K562 (cell line): ENCODE data around the gene PRDM10. TPM values are rescaled to one million over a fixed set of nuclear protein-coding genes. Genes with fewer than 3 reads are reported as not detected.

Experiments
- ATAC-seq: fragments of 200-7000 bp; cut with Tn5 transposase; 3 replicates; pipeline ENCODE4 v1.9.1; 2020; ENCODE audit warnings: moderate library complexity
- BruUV-seq: library from RNA; stranded (reverse); fragments of 400-500 nt; replicated peaks from 2 replicates; lab custom pipeline; 2021; lab: Mats Ljungman, UMichigan
- CTCF ChIA-PET: fragments of 300-600 bp; formaldehyde crosslinking; extraction: SDS; loops from one replicate; lab custom pipeline; 2021; ENCODE audit warnings: low intra/inter-chr PET ratio; lab: Yijun Ruan, JAX
- POLR2A ChIA-PET: fragments of 300-600, 350-650 bp; sonication (Branson Sonifier 250); formaldehyde crosslinking; extraction: SDS; loops from one replicate; lab custom pipeline; 2021; ENCODE audit warnings: antibody characterized with exemption, inconsistent platforms; lab: Yijun Ruan, JAX
- DNase-seq, 4 experiments: peaks; one replicate each; pipeline versions ENCODE4 v3.0.0 to v3.0.0-alpha.2; 2011 to 2018; ENCODE audit warnings: low spot score in 3 of 4, mixed read lengths in 3 of 4; ENCODE audit errors: extremely low read depth in 1 of 4
- FAIRE-seq: peaks from 2 replicates; lab custom pipeline; 2011; peaks lifted over from hg19 to GRCh38; lab: Jason Lieb, UNC
- H2AFZ ChIP-seq: 2 replicates; pipeline ENCODE4 v1.6.0; 2011; ENCODE audit warnings: low read depth, low read length, control low read depth, inconsistent platforms
- H3K27ac ChIP-seq: fragments of 200-600 bp; 3 replicates; pipeline ENCODE4 v1.8.0; 2011; ENCODE audit warnings: low read depth, mild to moderate bottlenecking, control low read depth, inconsistent platforms, low read length, moderate library complexity, mixed read lengths; ENCODE audit errors: extremely low read depth
- H3K27me3 ChIP-seq, 2 experiments: fragments of 300-600 bp in 1 of 2; 2 replicates in 1 of 2; 3 replicates in 1 of 2; pipeline versions ENCODE4 v1.6.0 to v1.8.0; 2011; ENCODE audit warnings: inconsistent platforms in 2 of 2, low read length in 2 of 2, mild to moderate bottlenecking in 1 of 2, mixed read lengths in 1 of 2, moderate library complexity in 1 of 2; ENCODE audit not compliant: control insufficient read depth in 2 of 2, insufficient read depth in 2 of 2
- H3K36me3 ChIP-seq: fragments of 300-600 bp; 3 replicates; pipeline ENCODE4 v1.8.0; 2011; ENCODE audit warnings: mild to moderate bottlenecking, low read length, inconsistent platforms; ENCODE audit not compliant: control insufficient read depth, insufficient read depth
- H3K4me1 ChIP-seq, 2 experiments: fragments of 200-600 bp in 1 of 2; replicated peaks in 1 of 2; 2 replicates in 1 of 2; 3 replicates in 1 of 2; pipeline versions ENCODE4 v1.5.1 to v1.8.0; 2011; ENCODE audit warnings: inconsistent platforms in 2 of 2, low read length in 2 of 2, mild to moderate bottlenecking in 1 of 2, mixed read lengths in 1 of 2, moderate library complexity in 1 of 2; ENCODE audit not compliant: control insufficient read depth in 2 of 2, insufficient read depth in 2 of 2
- H3K4me2 ChIP-seq: 2 replicates; pipeline ENCODE4 v1.6.1; 2011; ENCODE audit warnings: low read length, control low read depth, inconsistent platforms, mixed read lengths; ENCODE audit not compliant: insufficient read depth
- H3K4me3 ChIP-seq: fragments of 200-600 bp; sonication (generic), shearing (Covaris generic); 2 replicates; pipeline ENCODE4 v1.5.1; 2016; ENCODE audit warnings: control low read depth, inconsistent platforms
- H3K79me2 ChIP-seq: fragments of 200-600 bp; 3 replicates; pipeline ENCODE4 v1.8.0; 2011; ENCODE audit warnings: low read length, inconsistent platforms; ENCODE audit not compliant: control insufficient read depth, insufficient read depth
- H3K9ac ChIP-seq, 2 experiments: 2 replicates each; pipeline versions ENCODE4 v1.6.0 to v1.6.1; 2011; ENCODE audit warnings: low read depth in 2 of 2, low read length in 2 of 2, control low read depth in 1 of 2, inconsistent platforms in 1 of 2, mild to moderate bottlenecking in 1 of 2, mixed read lengths in 1 of 2; ENCODE audit not compliant: insufficient read depth in 1 of 2
- H3K9me1 ChIP-seq: one replicate; pipeline ENCODE4 v1.6.0; 2011; ENCODE audit warnings: inconsistent platforms, mild to moderate bottlenecking, low read length, moderate library complexity; ENCODE audit not compliant: control insufficient read depth, insufficient read depth
- H3K9me3 ChIP-seq: replicated peaks from 2 replicates; pipeline ENCODE4 v1.5.1; 2011; ENCODE audit warnings: low read depth, low read length, inconsistent platforms; ENCODE audit not compliant: control insufficient read depth, insufficient read depth
- H4K20me1 ChIP-seq: replicated peaks from 2 replicates; pipeline ENCODE4 v1.6.1; 2011; ENCODE audit warnings: low read length, inconsistent platforms, mixed read lengths; ENCODE audit not compliant: control insufficient read depth, insufficient read depth
- CHAMP1 ChIP-seq: fragments of 450-650 bp; IDR thresholded peaks from 2 replicates; pipeline ENCODE4 v1.6.1; 2016; ENCODE audit warnings: mild to moderate bottlenecking
- COPS2 ChIP-seq: fragments of 450-650 bp; conservative IDR thresholded peaks from 2 replicates; pipeline ENCODE4 v1.6.1; 2016; ENCODE audit warnings: mild to moderate bottlenecking, moderate library complexity
- E2F8 ChIP-seq: fragments of 450-650 bp; IDR thresholded peaks from 2 replicates; pipeline ENCODE4 v1.7.1; 2018; ENCODE audit warnings: mild to moderate bottlenecking, low read depth; ENCODE audit not compliant: partially characterized antibody
- FUS ChIP-seq: fragments of 200-400 bp; formaldehyde crosslinking; optimal IDR thresholded peaks from 2 replicates; pipeline ENCODE3; 2017; ENCODE audit warnings: low read depth, low read length
- MIER1 ChIP-seq: fragments of 450-650 bp; IDR thresholded peaks from 2 replicates; pipeline ENCODE4 v1.6.1; 2016; ENCODE audit warnings: antibody characterized with exemption, mild to moderate bottlenecking, low read depth
- MLX ChIP-seq, 2 experiments: fragments of 450-650 bp in 1 of 2; sonication (generic) in 1 of 2; formaldehyde crosslinking; conservative IDR thresholded peaks; 2 replicates each; pipeline versions ENCODE4 v1.4.0 to v1.8.1; 2020 to 2022; ENCODE audit warnings: mild to moderate bottlenecking in 1 of 2, missing genetic modification reagents in 1 of 2
- PHF8 ChIP-seq: fragments of 200-600 bp; sonication (generic); IDR thresholded peaks from 2 replicates; pipeline ENCODE4 v1.6.1; 2012; ENCODE audit warnings: mixed run types, mild to moderate bottlenecking, inconsistent platforms, low read length, moderate library complexity, borderline replicate concordance
- SIN3A ChIP-seq, 2 experiments: fragments of 150-350 bp in 1 of 2; IDR thresholded peaks; 2 replicates each; pipeline ENCODE4 v1.6.1; 2011 to 2016; ENCODE audit warnings: borderline replicate concordance in 2 of 2, low read depth in 2 of 2, low read length in 2 of 2, mild to moderate bottlenecking in 2 of 2, moderate library complexity in 2 of 2; ENCODE audit not compliant: control insufficient read depth in 1 of 2
- WHSC1 ChIP-seq: IDR thresholded peaks from one replicate; pipeline ENCODE4 v1.6.1; 2012; ENCODE audit warnings: low read length, control low read depth, inconsistent platforms
- ZNF436 ChIP-seq: fragments of 250-450, 450-650 bp; sonication (Bioruptor Pico); formaldehyde crosslinking; IDR thresholded peaks from 2 replicates; pipeline ENCODE4 v1.7.0; 2020; ENCODE audit warnings: mild to moderate bottlenecking
- WGBS: fragments of 100-300 bp; shearing (Covaris generic); methylation state at CpG from one replicate; pipeline ENCODE4 v1.1.6; 2016; ENCODE audit warnings: low coverage, mixed read lengths; ENCODE audit not compliant: insufficient coverage; ENCODE audit errors: missing lambda C conversion rate; 5-methylcytosine and 5-hydroxymethylcytosine counted together
- in situ Hi-C: fragments of 300-500 bp; cut with MboI; formaldehyde crosslinking; loops from 4 replicates; pipeline ENCODE4 v1.15.0; 2018; ENCODE audit warnings: inconsistent platforms, mixed read lengths
- intact Hi-C: fragments of 100-400 bp; cut with micrococcal nuclease; formaldehyde crosslinking; loops from 2 replicates; pipeline ENCODE4 v1.14.2; 2022
- polyA plus RNA-seq, 8 experiments: library from polyadenylated mRNA; depleted of rRNA in 4 of 8; stranded (reverse) in 5 of 8; unstranded in 3 of 8; fragments of >200 nt; fragmentation: Nextera tagmentation in 2 of 8; fragmentation: Illumina TruSeq in 1 of 8; extraction: Ambion mirVana in 2 of 8; extraction: Trizol in 1 of 8; gene quantifications; 2 replicates each; pipeline versions ENCODE4 v1.2.1 to v1.2.3, GENCODE V29; 2011 to 2014; ENCODE audit warnings: inconsistent platforms in 1 of 8, missing spikeins in 1 of 8
- total RNA-seq, 7 experiments: library from RNA; depleted of rRNA in 6 of 7; stranded (reverse); fragments of >200 nt in 6 of 7; fragmentation: Illumina TruSeq in 2 of 7; extraction: Trizol in 2 of 7; gene quantifications; 2 replicates each; pipeline versions ENCODE4 v1.2.1 to v1.2.3, GENCODE V29; 2011 to 2021; ENCODE audit warnings: low replicate concordance in 1 of 7
- TF ChIP-seq, protein P1 (sequence below): fragments of 200-800 bp; sonication (Bioruptor generic); IDR thresholded peaks from 2 replicates; pipeline ENCODE4 v1.6.1; 2017; ENCODE audit warnings: missing genetic modification characterization, missing compliant biosample characterization
- TF ChIP-seq, protein P2 (sequence below): sonication (generic); formaldehyde crosslinking; IDR thresholded peaks from 2 replicates; pipeline ENCODE4 v1.8.0; 2023; ENCODE audit warnings: mild to moderate bottlenecking, missing genetic modification reagents
- TF ChIP-seq, protein P3 (sequence below): fragments of 250-450 bp; sonication (Bioruptor Pico); IDR thresholded peaks from 2 replicates; pipeline ENCODE4 v1.9.0; 2021; ENCODE audit warnings: mild to moderate bottlenecking

PRDM10 gene
- total and polyA plus RNA-seq, 9 of the 15 experiments (the other 6 are each of a cell fraction or from before 2014, with no cell fraction given) = 0.89 to 9.3 (median 4.5) TPM

DNA sequence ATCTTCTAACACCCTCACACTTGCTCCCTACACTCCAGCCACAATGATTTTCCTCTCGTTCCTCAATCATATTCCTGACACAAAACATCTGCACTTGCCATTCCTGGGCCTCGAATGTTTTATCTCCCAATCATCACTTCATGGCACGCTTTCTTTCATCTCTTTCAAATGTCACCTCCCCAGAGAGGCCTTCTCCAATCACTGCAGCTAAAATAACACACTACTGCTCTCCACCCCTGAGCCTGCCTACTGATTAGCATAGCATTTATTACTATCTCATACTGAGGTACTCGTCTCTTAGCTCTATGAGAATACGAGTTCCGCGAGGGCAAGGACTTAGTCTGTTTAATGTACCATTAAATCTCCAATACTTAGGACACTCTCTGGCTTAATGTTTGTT lies 130.7 kb downstream of the PRDM10 start:
- no peak overlapping the region for H3K4me3 ChIP-seq
- H3K9ac ChIP-seq = no peak overlapping the region
- WGBS = 87% methylated on average over 7 of the region's 7 CpGs
- H3K9me3 ChIP-seq = no peaks in the 10 kb centered on the region
- H3K79me2 ChIP-seq = no peaks in the 10 kb centered on the region
- no peak overlapping the region for H2AFZ ChIP-seq
- ATAC-seq = no peak
- intact Hi-C loops (no loop called here), in situ Hi-C loops (no loop called here)
- no peaks in the 10 kb centered on the region for H3K27me3 ChIP-seq
- DNase-seq = no peak
- CTCF ChIA-PET = no interaction called here
- no peaks in the 10 kb centered on the region for H3K9me1 ChIP-seq
- peaks cover 94% of the 10 kb centered on the region for H3K36me3 ChIP-seq
- no peaks in the 10 kb centered on the region for H4K20me1 ChIP-seq
- peaks cover under 1% of the 10 kb centered on the region in 2 experiments; a peak in 2 of 5 replicates for H3K4me1 ChIP-seq
- no peak overlapping the region for H3K4me2 ChIP-seq
- FAIRE-seq = no peak
- H3K27ac ChIP-seq = no peak overlapping the region
- POLR2A ChIA-PET = no interaction called here
- no TSS peak for BruUV-seq
- TF ChIP-seq FUS (no peak), COPS2 (no peak), E2F8 (no peak), CHAMP1 (no peak), SIN3A (IDR thresholded peaks at IDR 0.05; ENCODE audit: borderline replicate concordance in 2 of 2, control insufficient read depth in 1 of 2, low read depth in 2 of 2, low read length in 2 of 2) (no peak), WHSC1 (no peak), ZNF436 (CRISPR knock-in tag) (no peak), PHF8 (no peak), MLX (CRISPR knock-in tag; conservative IDR thresholded peaks at IDR 0.05) (no peak), MIER1 (no peak)
- TF ChIP-seq, protein P1, sequence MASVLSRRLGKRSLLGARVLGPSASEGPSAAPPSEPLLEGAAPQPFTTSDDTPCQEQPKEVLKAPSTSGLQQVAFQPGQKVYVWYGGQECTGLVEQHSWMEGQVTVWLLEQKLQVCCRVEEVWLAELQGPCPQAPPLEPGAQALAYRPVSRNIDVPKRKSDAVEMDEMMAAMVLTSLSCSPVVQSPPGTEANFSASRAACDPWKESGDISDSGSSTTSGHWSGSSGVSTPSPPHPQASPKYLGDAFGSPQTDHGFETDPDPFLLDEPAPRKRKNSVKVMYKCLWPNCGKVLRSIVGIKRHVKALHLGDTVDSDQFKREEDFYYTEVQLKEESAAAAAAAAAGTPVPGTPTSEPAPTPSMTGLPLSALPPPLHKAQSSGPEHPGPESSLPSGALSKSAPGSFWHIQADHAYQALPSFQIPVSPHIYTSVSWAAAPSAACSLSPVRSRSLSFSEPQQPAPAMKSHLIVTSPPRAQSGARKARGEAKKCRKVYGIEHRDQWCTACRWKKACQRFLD = no peak
- TF ChIP-seq, protein P2, sequence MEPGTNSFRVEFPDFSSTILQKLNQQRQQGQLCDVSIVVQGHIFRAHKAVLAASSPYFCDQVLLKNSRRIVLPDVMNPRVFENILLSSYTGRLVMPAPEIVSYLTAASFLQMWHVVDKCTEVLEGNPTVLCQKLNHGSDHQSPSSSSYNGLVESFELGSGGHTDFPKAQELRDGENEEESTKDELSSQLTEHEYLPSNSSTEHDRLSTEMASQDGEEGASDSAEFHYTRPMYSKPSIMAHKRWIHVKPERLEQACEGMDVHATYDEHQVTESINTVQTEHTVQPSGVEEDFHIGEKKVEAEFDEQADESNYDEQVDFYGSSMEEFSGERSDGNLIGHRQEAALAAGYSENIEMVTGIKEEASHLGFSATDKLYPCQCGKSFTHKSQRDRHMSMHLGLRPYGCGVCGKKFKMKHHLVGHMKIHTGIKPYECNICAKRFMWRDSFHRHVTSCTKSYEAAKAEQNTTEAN (CRISPR knock-in tag) = no peak
- TF ChIP-seq, protein P3, sequence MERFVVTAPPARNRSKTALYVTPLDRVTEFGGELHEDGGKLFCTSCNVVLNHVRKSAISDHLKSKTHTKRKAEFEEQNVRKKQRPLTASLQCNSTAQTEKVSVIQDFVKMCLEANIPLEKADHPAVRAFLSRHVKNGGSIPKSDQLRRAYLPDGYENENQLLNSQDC = no peak
